GM19468 (cell line): ENCODE results near the gene EDIL3.

Experiments
- ATAC-seq: cut with Tn5 transposase; IDR thresholded peaks from one replicate; pipeline ENCODE4 v1.9.1; 2021; ENCODE audit warnings: mild to moderate bottlenecking, moderate library complexity, moderate number of reproducible peaks; ENCODE audit not compliant: unreplicated experiment; ENCODE audit errors: extremely low read depth

EDIL3 gene

GRCh38 chr5:83988293-83988685, 396.4 kb downstream of the EDIL3 start:
- ATAC-seq, result no peak

DNA sequence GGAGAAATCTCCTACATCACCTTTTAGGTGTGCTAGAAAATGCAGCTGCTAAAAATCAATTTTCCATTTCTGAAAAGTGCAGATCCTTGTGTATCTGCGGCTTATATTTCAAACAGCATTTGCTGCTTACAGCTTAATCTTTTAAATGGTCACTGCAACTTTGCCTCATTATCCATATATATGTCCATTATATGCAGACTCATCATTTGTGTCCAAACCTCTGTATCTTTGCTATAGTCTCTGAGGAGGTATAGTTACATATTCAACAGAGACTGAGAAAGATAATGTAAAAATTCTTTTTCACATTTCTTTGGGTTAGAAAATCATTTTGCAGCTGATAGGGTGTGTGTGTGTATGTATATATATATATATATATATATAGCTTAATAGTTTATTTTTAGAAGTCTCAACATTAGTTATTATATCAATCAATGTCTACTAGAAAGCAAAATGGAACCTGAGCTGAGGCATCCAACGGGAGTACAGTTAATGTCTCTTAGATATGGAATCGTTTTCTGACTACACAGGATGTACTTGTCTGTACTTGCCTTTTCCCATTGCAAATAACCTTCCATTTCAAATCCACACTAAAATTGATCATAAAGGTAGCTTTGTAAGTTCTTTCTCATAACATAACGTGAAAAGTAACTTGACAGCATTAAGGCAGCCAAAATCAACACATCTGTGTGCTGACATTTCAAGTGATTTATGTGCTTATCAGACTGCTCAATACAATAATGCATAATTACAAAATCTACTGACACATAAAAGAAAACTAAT, 397.0 kb downstream of the EDIL3 start:
- no peak for ATAC-seq

- no peak for ATAC-seq
These were observed 400.8 kb downstream of the EDIL3 start for GRCh38 chr5:83983852-83984251.

DNA sequence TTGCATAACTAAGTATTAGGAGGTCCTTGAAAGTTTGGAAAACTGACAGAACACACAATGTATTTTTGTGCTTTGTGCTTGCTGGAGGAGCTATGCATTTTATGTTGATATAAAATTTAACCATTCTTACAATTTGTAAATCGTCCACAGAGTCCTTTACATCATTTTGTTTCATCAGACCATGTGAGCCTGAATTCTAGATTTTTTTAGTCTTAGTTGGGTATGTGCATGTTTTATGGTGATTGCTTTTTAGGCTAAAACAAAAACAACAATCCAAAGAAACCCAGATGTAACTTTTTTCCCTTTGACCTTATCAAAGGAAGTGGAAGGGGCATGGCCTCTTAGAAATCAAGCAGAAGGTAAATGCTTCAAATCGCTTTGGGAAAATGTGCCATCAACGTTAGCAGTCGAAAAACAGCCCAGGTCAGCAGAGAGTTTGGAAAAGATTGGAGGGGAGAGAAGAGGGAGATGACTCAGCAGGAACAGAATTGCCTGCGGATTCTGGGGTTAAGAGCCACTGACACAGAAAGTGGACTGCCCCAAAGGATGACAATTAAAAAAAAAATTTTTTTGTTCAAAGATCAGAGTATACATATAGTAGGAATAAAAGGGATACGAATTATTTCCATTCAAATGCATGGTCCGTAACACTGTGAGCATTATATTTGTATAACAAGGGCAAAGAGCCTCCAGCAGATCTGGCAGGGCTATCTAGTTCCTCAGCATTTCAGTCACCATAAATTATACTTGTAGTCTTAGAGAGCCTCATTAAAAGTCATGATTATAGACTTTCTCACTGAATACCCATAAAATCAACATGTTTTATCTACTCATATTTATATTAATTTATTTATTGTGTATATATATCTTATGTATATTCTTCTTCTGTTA, 410.5 kb downstream of the EDIL3 start:
- no peak for ATAC-seq

DNA sequence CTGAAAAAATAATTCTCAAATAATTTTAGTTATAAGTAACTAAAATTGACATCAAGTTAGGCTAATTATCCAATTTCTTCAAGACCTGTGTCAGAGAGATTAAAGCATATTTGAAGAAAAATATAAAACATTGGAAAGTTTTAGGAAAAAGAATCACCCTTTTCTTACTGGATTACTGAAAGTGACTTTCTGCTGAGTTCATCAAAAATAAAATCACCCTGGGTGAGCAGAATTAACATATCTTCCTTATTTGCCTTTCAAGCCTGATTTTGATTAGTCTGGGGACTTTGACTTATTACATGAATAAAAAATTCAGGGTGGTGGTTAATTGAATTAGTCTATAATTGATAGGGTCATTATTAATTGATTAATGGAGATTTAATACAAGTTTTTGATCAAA, 411.8 kb downstream of the EDIL3 start:
- ATAC-seq, result no peak

DNA sequence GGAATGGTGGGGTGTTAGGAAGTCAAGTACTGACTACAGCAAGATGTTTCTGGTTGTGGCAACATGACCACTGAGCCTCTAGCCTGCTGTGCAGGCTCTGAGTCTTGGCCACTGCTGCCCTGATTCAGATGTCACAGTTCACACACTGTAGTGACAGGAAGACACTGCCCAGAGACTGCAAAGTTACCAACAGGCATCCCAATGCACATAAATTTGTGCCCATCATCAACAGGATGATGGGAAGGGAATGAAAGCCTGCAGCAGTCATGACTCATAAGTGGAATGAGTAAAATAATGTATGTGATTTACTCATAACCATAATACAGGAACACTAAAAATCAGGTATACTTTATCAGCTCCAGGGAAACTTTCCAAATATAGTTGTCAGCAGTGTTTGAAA, 412.4 kb downstream of the EDIL3 start:
- no peak for ATAC-seq

DNA sequence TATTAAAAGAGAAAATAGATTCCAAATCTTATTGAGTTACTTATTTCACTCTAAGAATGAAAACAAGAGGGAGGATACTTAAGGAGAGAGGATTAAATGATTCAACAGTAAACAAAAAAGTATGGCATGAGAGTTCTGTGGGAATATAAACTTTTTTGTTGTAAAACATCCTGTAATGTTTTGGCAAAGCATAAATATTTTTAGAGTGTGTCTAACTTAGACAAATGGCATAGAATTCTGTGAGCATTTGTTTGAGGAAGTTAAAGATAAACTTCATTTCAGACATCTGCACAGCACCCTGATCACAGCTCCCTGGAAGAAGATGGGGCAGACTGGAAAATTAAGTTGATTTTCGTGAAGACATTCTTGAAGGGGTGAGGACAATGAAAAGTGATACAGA, 417.3 kb downstream of the EDIL3 start:
- no peak for ATAC-seq

DNA sequence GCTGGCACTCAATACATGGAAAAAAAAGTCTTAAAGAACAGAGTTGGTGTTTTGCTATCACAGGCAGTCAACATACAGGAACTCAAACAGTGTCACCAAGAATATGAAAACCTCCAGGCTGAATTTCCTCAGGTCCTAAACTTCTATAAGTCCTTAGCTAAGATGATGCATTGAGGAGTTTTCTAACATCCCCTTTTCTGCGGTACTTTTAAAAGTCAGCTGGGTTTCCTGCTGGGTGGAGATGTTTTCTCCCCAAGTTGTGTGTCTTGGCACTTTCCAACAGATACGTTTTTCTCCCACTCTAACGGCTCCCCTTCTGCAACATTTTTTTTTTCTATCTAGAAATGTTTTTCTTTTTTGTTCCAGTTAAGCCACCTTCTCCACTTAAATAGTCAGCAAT, 419.2 kb downstream of the EDIL3 start:
- ATAC-seq, result no peak

GRCh38 chr5:83964271-83964670, 420.4 kb downstream of the EDIL3 start:
- no peak for ATAC-seq

GRCh38 chr5:83957188-83957587, 427.5 kb downstream of the EDIL3 start:
- no peak for ATAC-seq

- ATAC-seq, result no peak
These were observed 428.3 kb downstream of the EDIL3 start for GRCh38 chr5:83956386-83956785.

GRCh38 chr5:83955916-83956315, 428.8 kb downstream of the EDIL3 start:
- ATAC-seq, result no peak

DNA sequence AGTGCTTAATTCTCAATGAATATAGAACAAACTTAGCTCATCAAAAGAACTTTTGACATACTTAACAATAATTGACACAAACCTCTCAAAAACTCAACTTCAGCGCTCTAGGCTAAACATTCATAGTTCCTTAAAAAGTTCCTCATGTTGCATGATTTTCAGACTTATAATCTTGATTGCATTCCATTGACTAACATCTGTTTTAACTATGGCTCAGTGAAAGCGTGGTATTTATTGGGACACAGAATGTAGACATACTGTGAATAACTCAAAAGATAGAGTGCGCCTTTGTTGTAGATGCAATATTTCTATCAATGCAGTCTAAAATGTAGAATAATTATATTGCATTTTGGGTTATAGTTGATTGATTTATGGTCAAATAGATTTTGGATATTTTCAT, 436.9 kb downstream of the EDIL3 start:
- no peak for ATAC-seq

- ATAC-seq, result no peak
These were observed 438.2 kb downstream of the EDIL3 start for GRCh38 chr5:83946516-83946915.

DNA sequence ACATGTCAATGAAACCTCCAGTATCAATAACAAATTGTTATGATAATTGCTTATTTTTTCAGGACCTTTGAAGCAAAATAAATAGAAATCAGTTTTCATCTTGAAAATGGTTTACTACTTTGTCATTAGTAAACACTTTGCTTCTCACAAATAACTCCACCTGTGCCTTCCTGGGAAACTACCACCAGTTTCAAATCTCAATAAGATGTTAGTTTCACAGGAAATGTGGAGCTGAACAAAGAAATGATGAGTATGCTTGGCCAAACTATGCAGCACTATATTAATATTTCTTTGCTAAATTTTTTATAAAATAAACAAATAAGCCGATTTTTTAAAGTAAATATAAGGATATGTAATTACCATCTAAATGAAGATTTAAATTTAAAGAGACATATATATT, 442.5 kb downstream of the EDIL3 start:
- no peak for ATAC-seq

DNA sequence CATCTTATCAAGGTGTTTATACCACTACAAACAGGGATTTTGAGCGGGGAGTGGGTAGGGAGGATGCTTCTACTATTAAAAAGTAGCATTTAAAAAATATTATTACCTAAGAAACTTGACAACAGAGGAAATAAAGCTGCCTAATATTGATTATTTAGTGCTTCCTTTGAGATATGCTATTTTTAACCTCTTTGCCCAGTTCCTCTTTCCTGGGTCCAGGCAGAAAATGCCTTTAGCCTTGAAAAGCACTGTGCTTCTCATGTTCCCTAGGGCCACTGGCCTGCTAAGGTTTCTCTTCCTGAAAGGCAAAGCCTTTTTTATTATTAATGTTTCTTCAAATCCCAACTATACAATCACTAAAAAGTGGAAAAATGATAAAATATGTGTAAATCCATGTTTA, 446.8 kb downstream of the EDIL3 start:
- no peak for ATAC-seq

- no peak for ATAC-seq
These were observed 452.7 kb downstream of the EDIL3 start for GRCh38 chr5:83931969-83932368.

DNA sequence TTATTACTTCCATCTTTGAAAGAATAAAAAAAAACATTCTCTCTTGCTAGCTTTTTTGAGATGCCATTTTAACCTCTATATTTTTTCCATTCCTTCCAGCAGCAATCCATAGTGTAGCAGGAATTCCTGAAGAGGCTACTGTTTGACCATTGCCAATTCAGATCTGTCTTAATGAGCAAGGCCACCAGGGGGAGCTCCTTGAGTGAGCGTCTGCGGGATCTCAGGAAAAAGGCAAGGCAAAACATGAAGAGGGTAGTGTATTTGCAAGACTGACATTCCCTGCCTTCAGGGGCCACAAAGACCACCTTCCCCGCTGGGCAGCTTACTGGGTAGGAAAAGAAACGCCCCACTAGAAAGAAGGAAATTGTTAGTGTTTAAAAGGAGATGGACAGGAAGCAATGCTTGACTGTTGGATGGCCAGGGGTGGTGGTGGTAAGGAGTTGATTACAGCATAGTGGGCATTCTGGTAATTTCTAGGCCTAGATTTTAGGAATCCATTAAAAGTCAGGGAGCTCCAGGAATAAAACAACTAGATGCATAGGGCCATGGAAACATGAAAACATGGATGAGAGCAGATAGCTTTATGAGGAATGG, 457.4 kb downstream of the EDIL3 start:
- ATAC-seq, result no peak

DNA sequence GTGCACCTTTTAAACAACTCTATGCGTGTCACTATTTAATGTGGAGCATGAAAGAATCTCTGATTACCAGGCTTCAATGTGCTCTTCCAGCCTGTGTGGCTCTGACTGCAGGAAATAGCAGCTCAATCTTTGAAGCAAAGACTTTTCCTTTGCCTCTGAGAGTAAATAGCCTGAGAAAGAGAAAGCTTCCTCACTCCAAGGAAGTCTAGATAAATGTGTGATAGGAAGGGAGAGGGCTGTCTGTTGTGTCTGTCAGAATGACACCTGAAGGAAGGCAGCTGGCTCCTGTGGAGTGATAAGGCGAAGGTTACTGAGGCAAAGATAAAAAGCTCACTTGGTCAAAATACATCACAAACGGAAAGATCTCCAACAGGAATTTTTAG, 458.7 kb downstream of the EDIL3 start:
- no peak for ATAC-seq

GRCh38 chr5:83925321-83925954, 459.2 kb downstream of the EDIL3 start:
- no peak for ATAC-seq

GRCh38 chr5:83924891-83925290, 459.8 kb downstream of the EDIL3 start:
- ATAC-seq, result no peak
